Measurements from ENCODE around the gene ZNF827. TPM values are rescaled to one million over a fixed set of nuclear protein-coding genes. Genes with fewer than 3 reads are reported as not detected.

ZNF827 gene
- total and polyA plus RNA-seq, 5 donors: 4.8 to 18.4 (median 15.5) TPM

DNA sequence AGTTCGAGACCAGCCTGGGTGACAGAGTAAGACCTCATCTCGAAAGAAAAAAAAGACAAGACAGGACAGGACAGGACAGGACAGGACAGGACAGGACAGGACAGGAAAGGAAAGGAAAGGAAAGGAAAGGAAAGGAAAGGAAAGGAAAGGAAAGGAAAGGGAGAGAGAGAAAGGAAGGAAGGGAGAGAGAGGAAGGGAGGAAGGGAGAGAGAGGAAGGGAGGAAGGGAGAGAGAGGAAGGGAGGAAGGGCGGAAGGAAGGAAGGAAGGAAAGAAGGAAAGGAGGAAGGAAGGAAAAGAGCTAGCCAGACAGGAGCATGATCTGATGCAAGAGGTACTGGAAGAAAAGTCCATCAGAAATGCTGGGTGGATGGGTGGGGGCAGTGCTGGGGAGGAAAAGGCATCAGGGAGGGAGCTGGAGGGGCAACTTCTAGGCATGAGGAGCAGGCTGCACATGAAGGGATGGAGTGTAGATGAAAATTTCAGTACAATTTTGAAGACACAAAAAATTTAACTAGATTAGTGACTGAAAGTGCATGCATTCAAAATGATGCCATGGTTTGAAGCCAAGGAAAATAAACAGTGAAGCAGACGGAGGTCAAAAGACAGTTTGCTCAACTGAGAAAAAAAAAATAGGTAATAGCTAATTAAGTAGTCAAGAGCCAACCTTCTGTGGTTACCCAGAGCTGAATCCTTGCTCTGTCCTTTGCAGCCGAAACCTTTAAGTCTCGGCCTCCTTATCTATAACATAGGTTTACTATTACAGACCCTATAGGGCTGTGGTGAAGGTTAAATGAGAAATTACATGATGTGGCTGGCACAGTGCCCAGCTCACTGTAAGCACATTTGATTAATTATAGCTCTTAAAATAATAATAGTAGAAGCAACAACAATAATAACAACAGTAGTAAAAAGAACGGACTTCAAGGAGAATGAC, 59.9 kb downstream of the ZNF827 start:
- Histone ChIP-seq H3K4me3 (ENCODE audit: low read length) (no peak overlapping the region), H3K27me3 (ENCODE audit: control insufficient read depth, insufficient read depth) (no peaks in the 10 kb centered on the region), H3K4me1 (ENCODE audit: control insufficient read depth, insufficient read depth, low read length) (peaks cover 14% of the 10 kb centered on the region), H3K9me3 (ENCODE audit: control insufficient read depth, low read length) (no peaks in the 10 kb centered on the region), H3K27ac (ENCODE audit: low read length) (peak overlapping the region; percentile 30)
- DNase-seq: no peak
- 62% methylated on average over 7 of the region's 7 CpGs for WGBS
- intact Hi-C loops (cut with DNase I): no loop called here
- peak in 1 of 2 donors; percentile 37 for ATAC-seq

DNA sequence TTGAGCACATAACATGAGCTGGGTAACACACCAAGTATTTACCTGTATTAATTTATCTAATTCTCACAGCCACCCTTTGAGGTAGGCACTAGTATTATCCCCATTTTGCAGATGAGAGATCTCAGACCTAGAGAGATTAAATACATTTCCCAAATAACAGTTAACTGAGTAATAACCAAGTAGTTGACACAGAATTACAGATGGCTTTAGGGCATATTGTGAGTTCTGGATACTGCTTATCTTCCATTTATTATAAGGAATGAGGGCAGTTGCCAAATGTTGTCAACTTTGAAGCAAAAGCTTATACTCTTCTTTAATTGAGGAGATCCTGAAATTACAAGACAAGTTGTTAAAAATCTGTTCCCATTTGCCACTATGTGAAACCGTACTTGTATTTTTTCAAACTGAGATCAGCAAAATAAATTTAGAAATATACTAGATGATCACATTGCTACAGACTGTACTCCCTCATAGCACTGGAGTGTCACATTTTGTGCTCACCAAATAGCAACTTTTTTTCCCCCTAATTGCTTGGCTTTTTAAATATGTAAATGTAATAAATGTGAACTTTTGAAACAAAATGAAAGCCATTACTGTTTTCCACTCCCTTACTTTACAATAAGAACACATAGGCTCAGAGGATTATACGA, 62.0 kb downstream of the ZNF827 start:
- peaks cover 9% of the 10 kb centered on the region for H3K4me1 ChIP-seq (ENCODE audit: control insufficient read depth, insufficient read depth, low read length)
- DNase-seq (no peak), ATAC-seq (no peak)
- H3K9me3 ChIP-seq (ENCODE audit: control insufficient read depth, low read length): no peaks in the 10 kb centered on the region
- no peak overlapping the region for H3K4me3 ChIP-seq (ENCODE audit: low read length)
- intact Hi-C loops (cut with DNase I): no loop called here
- WGBS: 79% methylated on average over 2 of the region's 2 CpGs
- no peak overlapping the region for H3K27ac ChIP-seq (ENCODE audit: low read length)
- H3K27me3 ChIP-seq (ENCODE audit: control insufficient read depth, insufficient read depth): no peaks in the 10 kb centered on the region

DNA sequence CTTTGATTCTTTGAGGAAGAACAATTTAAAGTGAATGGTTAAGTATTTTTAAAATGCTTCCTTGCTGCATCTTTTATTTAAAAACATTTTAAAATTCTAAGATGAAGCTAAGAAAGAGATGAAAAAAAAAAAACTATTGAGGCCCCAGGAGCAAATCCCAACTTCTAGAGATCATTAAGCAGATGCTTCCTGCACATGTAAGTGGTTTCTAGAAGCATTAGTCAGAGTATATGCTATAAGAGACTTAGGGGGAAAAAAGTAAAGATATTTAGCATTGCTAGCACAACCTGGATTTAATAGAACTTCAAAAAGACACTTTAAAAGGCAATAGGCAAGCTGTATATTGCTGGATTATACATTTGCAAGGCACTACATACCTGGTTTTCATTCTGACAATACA, 64.7 kb downstream of the ZNF827 start:
- ATAC-seq: no peak
- DNase-seq: no peak
- H3K4me1 ChIP-seq (ENCODE audit: control insufficient read depth, insufficient read depth, low read length): peaks cover 3% of the 10 kb centered on the region
- H3K9me3 ChIP-seq (ENCODE audit: control insufficient read depth, low read length): no peaks in the 10 kb centered on the region
- no peak overlapping the region for H3K4me3 ChIP-seq (ENCODE audit: low read length)
- H3K27me3 ChIP-seq (ENCODE audit: control insufficient read depth, insufficient read depth): no peaks in the 10 kb centered on the region
- no peak overlapping the region for H3K27ac ChIP-seq (ENCODE audit: low read length)
- intact Hi-C loops (cut with DNase I): no loop called here

DNA sequence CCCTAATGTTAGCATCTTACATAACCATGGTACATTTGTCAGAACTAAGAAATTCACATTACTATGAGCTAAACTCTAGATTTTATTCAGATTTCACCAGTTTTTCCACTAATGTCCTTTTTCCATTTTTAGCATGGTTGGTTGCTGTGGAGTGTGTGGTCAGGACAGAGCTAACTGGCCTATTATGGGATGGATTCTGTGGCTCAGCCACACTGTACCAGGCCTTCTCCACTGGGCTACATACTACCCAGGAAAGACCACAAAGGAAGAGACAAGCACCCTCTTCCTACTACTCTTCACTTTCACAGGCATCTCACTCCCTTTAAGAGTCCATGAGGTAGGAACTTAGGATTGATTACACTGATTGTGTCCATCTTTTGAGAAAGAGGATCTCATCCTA, 67.4 kb downstream of the ZNF827 start:
- DNase-seq (no peak), ATAC-seq (no peak)
- Histone ChIP-seq H3K27me3 (ENCODE audit: control insufficient read depth, insufficient read depth) (no peaks in the 10 kb centered on the region), H3K4me1 (ENCODE audit: control insufficient read depth, insufficient read depth, low read length) (no peaks in the 10 kb centered on the region), H3K4me3 (ENCODE audit: low read length) (no peak overlapping the region), H3K27ac (ENCODE audit: low read length) (no peak overlapping the region), H3K9me3 (ENCODE audit: control insufficient read depth, low read length) (no peaks in the 10 kb centered on the region)
- intact Hi-C loops (cut with DNase I): no loop called here

DNA sequence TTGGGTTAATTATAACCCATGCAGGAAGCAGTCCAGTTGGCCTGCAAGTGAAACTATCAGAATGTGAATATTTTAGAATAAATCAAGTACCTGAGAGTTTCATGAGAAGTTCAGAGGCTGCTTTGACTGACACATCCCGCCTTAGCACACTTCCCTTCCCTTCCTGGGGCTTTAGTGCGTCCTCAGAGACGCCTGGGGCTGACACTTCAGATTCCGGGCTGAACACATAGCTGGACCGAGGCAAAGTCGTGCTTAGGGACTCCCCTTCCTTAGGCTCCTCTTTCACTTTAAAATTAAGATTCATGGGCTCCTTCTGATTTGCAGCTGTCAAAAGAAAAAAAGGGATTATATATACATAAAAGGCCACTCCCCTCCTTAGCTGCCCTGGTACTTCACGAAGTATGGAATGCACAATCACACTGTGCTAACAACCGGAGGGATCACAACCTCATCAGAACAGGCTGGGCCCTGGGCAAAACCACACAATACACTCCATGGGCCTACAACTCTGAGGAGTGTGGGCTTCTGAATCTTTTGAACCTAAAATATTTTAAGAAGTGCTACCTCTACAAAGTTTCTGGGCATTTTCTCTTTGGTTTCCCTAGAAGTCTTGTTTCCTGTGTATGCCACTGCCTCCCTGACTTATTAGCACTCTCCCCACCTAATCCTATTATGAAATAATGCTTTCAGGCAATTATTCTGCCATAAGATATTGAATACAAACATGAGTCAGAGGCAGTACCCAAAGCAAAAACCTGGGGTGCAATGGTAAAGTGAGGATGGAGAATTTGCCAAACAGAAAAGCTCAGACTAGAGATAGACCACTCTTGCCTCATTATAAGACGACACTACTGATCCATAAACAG, 68.2 kb downstream of the ZNF827 start:
- Histone ChIP-seq H3K9me3 (ENCODE audit: control insufficient read depth, low read length) (no peaks in the 10 kb centered on the region), H3K27me3 (ENCODE audit: control insufficient read depth, insufficient read depth) (no peaks in the 10 kb centered on the region), H3K4me1 (ENCODE audit: control insufficient read depth, insufficient read depth, low read length) (no peaks in the 10 kb centered on the region), H3K27ac (ENCODE audit: low read length) (no peak overlapping the region), H3K4me3 (ENCODE audit: low read length) (no peak overlapping the region)
- 66% methylated on average over 9 of the region's 9 CpGs for WGBS
- DNase-seq: no peak
- intact Hi-C loops (cut with DNase I): no loop called here
- ATAC-seq: no peak

DNA sequence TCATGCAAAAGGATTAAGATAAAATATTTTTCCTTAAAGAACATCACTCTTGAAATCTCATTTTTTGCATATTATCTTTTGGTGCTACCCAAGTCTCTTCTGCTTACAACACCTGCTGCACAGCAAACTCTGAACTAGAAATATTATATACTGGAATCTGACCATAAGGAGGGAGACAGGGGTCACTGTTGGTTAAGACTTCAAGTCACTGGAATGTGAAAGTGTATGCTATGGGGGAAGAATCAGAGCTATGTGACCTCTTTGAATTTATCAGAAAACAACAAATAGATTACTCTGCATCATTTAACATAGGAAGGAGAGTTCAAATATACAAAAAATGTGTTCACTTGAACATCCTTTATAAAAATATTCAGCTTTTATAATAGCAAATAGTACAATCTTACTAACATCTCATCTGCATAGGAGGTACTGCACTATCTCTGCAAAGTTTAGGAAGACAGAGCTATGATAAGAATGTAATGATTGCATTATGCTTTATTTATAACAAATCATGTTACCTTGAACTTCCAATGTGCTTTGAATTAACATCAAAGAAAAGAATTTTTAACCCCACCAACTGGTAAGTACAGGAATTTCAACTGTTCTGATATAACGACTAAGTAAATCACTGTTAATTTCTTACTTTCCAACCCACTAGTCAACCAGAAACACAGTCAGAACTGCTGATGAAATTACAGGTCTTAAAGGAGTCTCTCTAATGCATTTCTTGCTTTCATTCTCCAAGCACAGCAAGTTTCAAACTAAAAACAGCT, 69.8 kb downstream of the ZNF827 start:
- 58% methylated on average over 1 of the region's 1 CpG for WGBS
- DNase-seq: no peak
- Histone ChIP-seq H3K27me3 (ENCODE audit: control insufficient read depth, insufficient read depth) (no peaks in the 10 kb centered on the region), H3K9me3 (ENCODE audit: control insufficient read depth, low read length) (no peaks in the 10 kb centered on the region), H3K4me3 (ENCODE audit: low read length) (no peak overlapping the region), H3K27ac (ENCODE audit: low read length) (no peak overlapping the region), H3K4me1 (ENCODE audit: control insufficient read depth, insufficient read depth, low read length) (no peaks in the 10 kb centered on the region)
- no peak for ATAC-seq
- intact Hi-C loops (cut with DNase I): no loop called here

DNA sequence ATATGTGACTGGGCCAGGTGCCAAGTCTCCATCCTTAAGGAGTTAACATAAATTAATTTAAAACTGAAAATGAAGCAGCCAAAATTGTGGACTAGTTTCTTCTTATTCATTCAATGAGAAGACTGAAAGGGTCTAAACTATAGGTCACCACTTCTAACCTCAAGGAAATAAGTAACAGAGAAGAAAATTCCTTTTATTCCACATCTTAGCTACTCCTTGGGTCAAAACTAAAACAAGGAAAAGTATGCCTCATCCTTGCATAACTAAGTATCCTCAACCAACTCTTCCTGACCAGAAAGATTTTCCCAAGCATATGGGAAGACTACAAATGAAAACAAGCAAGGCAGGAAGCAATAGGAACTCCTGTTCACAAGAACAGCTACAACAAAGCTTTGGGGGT, 71.2 kb downstream of the ZNF827 start:
- H3K27ac ChIP-seq (ENCODE audit: low read length): no peak overlapping the region
- intact Hi-C loops (cut with DNase I): no loop called here
- ATAC-seq (no peak), DNase-seq (no peak)
- no peaks in the 10 kb centered on the region for H3K27me3 ChIP-seq (ENCODE audit: control insufficient read depth, insufficient read depth)
- no peaks in the 10 kb centered on the region for H3K4me1 ChIP-seq (ENCODE audit: control insufficient read depth, insufficient read depth, low read length)
- no peak overlapping the region for H3K4me3 ChIP-seq (ENCODE audit: low read length)
- H3K9me3 ChIP-seq (ENCODE audit: control insufficient read depth, low read length): no peaks in the 10 kb centered on the region

DNA sequence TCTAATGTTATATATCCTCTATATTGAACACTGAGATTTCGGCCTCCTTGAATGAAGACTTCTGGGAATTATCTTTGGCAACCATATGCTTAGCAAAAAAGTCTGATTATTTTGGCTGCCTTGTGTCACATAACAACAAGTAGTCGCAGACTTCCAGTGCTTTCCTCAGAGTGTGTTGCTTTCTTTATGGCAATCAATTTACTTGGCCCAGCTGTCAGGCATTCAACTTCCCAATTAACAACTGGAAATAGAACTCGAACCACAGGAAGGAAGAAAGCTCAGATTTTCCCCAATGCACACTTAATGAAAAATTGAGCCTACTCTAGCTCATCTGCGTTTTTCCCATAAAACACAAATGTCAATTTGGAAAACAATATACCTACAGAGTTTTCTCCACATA, 71.6 kb downstream of the ZNF827 start:
- no peak for DNase-seq
- Histone ChIP-seq H3K4me3 (ENCODE audit: low read length) (no peak overlapping the region), H3K27ac (ENCODE audit: low read length) (no peak overlapping the region), H3K9me3 (ENCODE audit: control insufficient read depth, low read length) (no peaks in the 10 kb centered on the region), H3K27me3 (ENCODE audit: control insufficient read depth, insufficient read depth) (no peaks in the 10 kb centered on the region), H3K4me1 (ENCODE audit: control insufficient read depth, insufficient read depth, low read length) (no peaks in the 10 kb centered on the region)
- intact Hi-C loops (cut with DNase I): no loop called here
- 39% methylated on average over 4 of the region's 4 CpGs for WGBS
- peak in 1 of 2 donors; percentile 26 for ATAC-seq

DNA sequence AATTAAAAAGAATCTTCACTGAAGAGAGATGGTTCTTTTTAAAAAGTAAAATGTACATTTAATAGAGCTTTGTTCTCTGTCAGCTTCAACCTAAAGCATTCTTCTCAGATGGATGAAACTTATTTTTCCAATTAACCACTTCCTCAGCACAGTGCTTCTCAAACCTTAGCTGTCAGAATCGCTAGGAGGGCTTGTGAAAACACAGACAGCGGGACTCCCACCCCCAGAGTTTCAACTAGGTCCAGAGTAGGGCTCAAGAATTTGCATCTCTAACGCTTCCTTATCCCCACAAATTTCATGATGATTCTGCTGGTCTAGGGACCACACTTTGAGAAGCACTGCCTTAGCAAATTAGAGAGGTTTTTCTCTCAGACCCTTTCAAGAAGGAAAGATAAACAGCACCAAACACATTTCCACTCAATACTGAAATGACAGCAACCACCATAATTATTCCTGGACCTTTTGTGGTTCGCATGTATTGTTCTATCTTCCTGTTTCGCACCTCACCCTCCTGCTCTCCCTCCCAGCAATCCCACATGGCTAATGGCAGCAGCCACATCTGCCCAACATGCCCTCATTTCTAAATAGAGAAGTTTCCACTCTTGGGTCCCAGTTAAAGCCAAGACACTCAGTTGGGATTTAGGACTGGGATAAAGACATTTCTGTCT, 73.2 kb downstream of the ZNF827 start:
- H3K4me1 ChIP-seq (ENCODE audit: control insufficient read depth, insufficient read depth, low read length): no peaks in the 10 kb centered on the region
- ATAC-seq (peak in 1 of 2 donors; percentile 19), DNase-seq (no peak)
- intact Hi-C loops (cut with DNase I): no loop called here
- WGBS: 88% methylated on average over 5 of the region's 5 CpGs
- no peak overlapping the region for H3K4me3 ChIP-seq (ENCODE audit: low read length)
- H3K9me3 ChIP-seq (ENCODE audit: control insufficient read depth, low read length): no peaks in the 10 kb centered on the region
- no peak overlapping the region for H3K27ac ChIP-seq (ENCODE audit: low read length)
- no peaks in the 10 kb centered on the region for H3K27me3 ChIP-seq (ENCODE audit: control insufficient read depth, insufficient read depth)

DNA sequence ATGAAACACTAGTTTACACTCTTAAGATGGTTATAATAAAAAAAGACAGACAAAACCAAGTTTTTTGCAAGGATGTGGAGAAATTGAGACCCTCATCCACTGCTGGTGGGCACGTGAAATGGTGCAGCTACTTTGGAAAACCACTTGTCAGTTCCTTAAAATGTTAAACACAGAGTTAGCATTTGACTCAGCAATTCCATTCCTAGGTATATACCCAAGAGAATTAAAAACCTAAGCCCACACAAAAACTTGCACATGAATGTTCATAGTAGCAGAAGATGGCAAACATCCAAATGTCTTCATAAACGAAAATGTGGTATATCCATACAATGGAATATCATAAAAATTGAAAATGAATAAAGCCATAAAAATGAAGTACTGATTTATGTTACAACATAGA, 75.4 kb downstream of the ZNF827 start:
- no peak overlapping the region for H3K4me3 ChIP-seq (ENCODE audit: low read length)
- ATAC-seq: no peak
- H3K27ac ChIP-seq (ENCODE audit: low read length): no peak overlapping the region
- intact Hi-C loops (cut with DNase I): no loop called here
- DNase-seq: no peak
- H3K9me3 ChIP-seq (ENCODE audit: control insufficient read depth, low read length): no peaks in the 10 kb centered on the region
- H3K27me3 ChIP-seq (ENCODE audit: control insufficient read depth, insufficient read depth): no peaks in the 10 kb centered on the region
- no peaks in the 10 kb centered on the region for H3K4me1 ChIP-seq (ENCODE audit: control insufficient read depth, insufficient read depth, low read length)
- WGBS: 91% methylated on average over 2 of the region's 2 CpGs
